ENCODE data around the gene ADAMTS2.

Gene ADAMTS2

GRCh38 chr5:179254638-179255271 is 90.5 kb downstream of the ADAMTS2 start:
- DNase-seq (ENCODE audit: insufficient read length, low spot score) (no peak), FAIRE-seq (no peak)
- no peak for TF ChIP-seq TAF1 (IDR thresholded peaks at IDR 0.05; ENCODE audit: low read depth, low read length)
- no peak for TF ChIP-seq SPI1 (IDR thresholded peaks at IDR 0.05; ENCODE audit: low read depth, low read length)
- TF ChIP-seq POLR2AphosphoS5 (IDR thresholded peaks at IDR 0.05; ENCODE audit: low read depth, low read length) = no peak
- TF ChIP-seq POLR2A (IDR thresholded peaks at IDR 0.05; ENCODE audit: low read depth, low read length) = no peak
- TF ChIP-seq PAX5 (IDR thresholded peaks at IDR 0.05; ENCODE audit: insufficient read depth, low read length, severe bottlenecking) = no peak
- no peak for TF ChIP-seq POU2F2 (IDR thresholded peaks at IDR 0.05; ENCODE audit: low read depth, low read length)

DNA sequence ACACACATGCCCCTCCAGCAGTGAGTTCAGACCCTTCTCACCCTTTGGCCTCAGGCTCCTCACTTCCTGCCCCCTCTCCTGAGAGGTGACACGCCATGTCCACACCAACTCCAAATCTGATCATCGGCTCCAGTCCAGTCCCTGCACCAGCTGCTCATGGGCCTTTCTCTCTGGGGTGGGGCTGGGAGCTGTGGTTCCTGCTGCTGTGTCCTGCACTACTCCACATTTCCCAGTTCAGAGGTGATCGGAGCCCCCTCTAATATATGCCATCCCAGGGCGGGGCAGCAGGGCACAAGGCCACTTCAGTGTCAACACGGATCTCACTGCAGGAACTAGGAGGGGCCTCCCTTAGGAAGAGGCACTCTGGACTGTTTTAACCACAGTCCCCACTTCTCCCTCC is 91.5 kb downstream of the ADAMTS2 start:
- TF ChIP-seq TAF1 (IDR thresholded peaks at IDR 0.05; ENCODE audit: low read depth, low read length) = no peak
- no peak for TF ChIP-seq SPI1 (IDR thresholded peaks at IDR 0.05; ENCODE audit: low read depth, low read length)
- TF ChIP-seq POU2F2 (IDR thresholded peaks at IDR 0.05; ENCODE audit: low read depth, low read length) = no peak
- no peak for TF ChIP-seq POLR2AphosphoS5 (IDR thresholded peaks at IDR 0.05; ENCODE audit: low read depth, low read length)
- TF ChIP-seq POLR2A (IDR thresholded peaks at IDR 0.05; ENCODE audit: low read depth, low read length) = no peak
- TF ChIP-seq PAX5 (IDR thresholded peaks at IDR 0.05; ENCODE audit: insufficient read depth, low read length, severe bottlenecking) = no peak
- FAIRE-seq (no peak), DNase-seq (ENCODE audit: insufficient read length, low spot score) (no peak)

DNA sequence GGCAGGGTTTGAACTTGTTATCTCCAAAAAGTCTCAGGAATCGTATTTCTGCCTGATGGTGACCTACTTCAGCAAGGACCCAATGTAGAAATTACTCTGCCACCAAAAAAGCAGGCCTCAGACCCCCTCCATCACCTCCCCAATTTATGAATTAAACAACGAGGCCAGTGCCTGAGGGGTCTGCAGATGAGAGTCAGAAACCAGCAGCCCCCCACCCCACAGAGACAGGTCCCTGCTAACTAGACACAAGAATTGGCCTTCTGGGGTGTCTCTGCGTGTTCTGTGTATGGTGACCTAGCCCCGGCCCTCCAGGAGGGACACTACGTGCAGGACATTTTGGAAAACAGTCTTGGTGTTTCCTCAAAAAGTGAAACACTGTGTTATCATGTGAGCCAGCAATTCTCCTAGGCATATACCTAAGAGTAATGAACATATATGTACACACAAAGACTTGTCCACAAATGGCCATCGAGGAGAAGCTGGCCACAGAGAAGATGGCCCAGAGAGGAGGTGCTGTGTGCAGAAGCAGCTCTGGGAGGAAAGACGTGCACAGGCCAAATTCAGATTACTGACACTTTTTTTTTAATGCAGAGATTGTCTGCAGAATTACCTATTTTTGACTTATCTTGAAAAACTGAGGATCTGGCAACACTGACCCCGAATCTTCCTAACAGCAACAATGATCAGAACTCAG is 93.8 kb downstream of the ADAMTS2 start:
- DNase-seq (ENCODE audit: insufficient read length, low spot score) (no peak), FAIRE-seq (no peak)
- no peak for TF ChIP-seq POLR2AphosphoS5 (IDR thresholded peaks at IDR 0.05; ENCODE audit: low read depth, low read length)
- TF ChIP-seq PAX5 (IDR thresholded peaks at IDR 0.05; ENCODE audit: insufficient read depth, low read length, severe bottlenecking) = no peak
- no peak for TF ChIP-seq SPI1 (IDR thresholded peaks at IDR 0.05; ENCODE audit: low read depth, low read length)
- TF ChIP-seq POU2F2 (IDR thresholded peaks at IDR 0.05; ENCODE audit: low read depth, low read length) = no peak

DNA sequence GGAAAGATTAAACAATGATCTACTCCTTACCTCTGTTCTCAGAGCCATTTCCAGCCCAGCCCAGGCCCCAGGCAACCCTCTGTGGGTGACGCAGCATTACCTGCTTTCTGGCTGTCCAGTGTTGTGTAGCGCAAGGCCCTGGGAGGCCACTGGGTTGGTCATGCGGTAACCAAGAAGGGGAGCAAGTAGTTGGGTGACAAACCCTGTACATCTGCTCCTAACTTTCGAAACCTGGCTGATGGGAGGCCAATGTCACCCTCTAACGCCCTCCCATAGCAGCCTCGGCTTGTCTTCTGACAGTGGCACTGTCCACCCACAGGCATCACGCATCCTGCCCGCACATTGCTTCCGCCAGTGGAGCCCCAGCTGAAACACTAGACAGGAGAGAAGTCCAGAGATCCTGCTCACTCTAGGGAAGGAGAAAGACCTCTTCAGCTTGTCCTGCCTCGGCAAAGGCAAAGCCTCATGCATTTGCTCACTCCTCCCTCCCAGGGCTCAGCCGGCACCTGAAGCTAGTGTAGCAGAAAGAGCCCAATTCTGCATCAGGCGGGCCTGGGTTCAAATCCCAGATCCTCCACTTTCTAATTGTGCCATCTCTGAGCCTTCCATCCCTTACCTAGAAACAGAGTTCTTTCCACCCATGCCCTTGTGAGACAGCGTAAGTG is 94.6 kb downstream of the ADAMTS2 start:
- no peak for TF ChIP-seq POU2F2 (IDR thresholded peaks at IDR 0.05; ENCODE audit: low read depth, low read length)
- no peak for TF ChIP-seq SPI1 (IDR thresholded peaks at IDR 0.05; ENCODE audit: low read depth, low read length)
- no peak for TF ChIP-seq POLR2A (IDR thresholded peaks at IDR 0.05; ENCODE audit: low read depth, low read length)
- TF ChIP-seq PAX5 (IDR thresholded peaks at IDR 0.05; ENCODE audit: insufficient read depth, low read length, severe bottlenecking) = no peak
- no peak for TF ChIP-seq POLR2AphosphoS5 (IDR thresholded peaks at IDR 0.05; ENCODE audit: low read depth, low read length)
- no peak for TF ChIP-seq TAF1 (IDR thresholded peaks at IDR 0.05; ENCODE audit: low read depth, low read length)
- FAIRE-seq (no peak), DNase-seq (ENCODE audit: insufficient read length, low spot score) (no peak)

- FAIRE-seq = no peak
- DNase-seq (ENCODE audit: insufficient read length, low spot score) = no peak
- TF ChIP-seq POU2F2 (IDR thresholded peaks at IDR 0.05; ENCODE audit: low read depth, low read length) = no peak
- no peak for TF ChIP-seq TAF1 (IDR thresholded peaks at IDR 0.05; ENCODE audit: low read depth, low read length)
- no peak for TF ChIP-seq PAX5 (IDR thresholded peaks at IDR 0.05; ENCODE audit: insufficient read depth, low read length, severe bottlenecking)
- no peak for TF ChIP-seq POLR2A (IDR thresholded peaks at IDR 0.05; ENCODE audit: low read depth, low read length)
Measured at GRCh38 chr5:179246227-179246626, 99.0 kb downstream of the ADAMTS2 start.

DNA sequence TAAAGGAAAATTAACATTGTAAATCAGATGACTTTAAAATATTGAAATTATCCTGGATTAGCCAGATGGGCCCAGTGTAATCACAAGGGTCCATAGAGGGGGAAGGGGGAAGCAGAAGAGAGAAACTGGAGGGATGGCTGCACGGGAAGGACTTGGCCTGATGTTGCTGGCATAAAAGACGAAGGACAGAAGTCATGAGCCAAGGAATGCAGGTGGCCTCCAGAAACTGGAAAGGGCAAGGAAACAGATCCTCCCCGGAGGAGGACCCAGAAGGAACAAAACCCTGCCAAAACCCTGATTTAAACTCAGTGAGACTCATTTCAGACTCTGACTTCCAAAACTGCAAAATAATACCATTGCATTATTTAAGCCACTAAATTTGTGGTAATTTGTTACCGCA is 100.2 kb downstream of the ADAMTS2 start:
- TF ChIP-seq TAF1 (IDR thresholded peaks at IDR 0.05; ENCODE audit: low read depth, low read length) = no peak
- DNase-seq (ENCODE audit: insufficient read length, low spot score) (no peak), FAIRE-seq (no peak)

- TF ChIP-seq POLR2A (IDR thresholded peaks at IDR 0.05; ENCODE audit: low read depth, low read length) (no peak), PAX5 (IDR thresholded peaks at IDR 0.05; ENCODE audit: insufficient read depth, low read length, severe bottlenecking) (no peak), SPI1 (IDR thresholded peaks at IDR 0.05; ENCODE audit: low read depth, low read length) (no peak), POLR2AphosphoS5 (IDR thresholded peaks at IDR 0.05; ENCODE audit: low read depth, low read length) (no peak), TAF1 (IDR thresholded peaks at IDR 0.05; ENCODE audit: low read depth, low read length) (no peak), POU2F2 (IDR thresholded peaks at IDR 0.05; ENCODE audit: low read depth, low read length) (no peak)
- DNase-seq (ENCODE audit: insufficient read length, low spot score) = no peak
Measured at GRCh38 chr5:179244044-179244443, 101.2 kb downstream of the ADAMTS2 start.

DNA sequence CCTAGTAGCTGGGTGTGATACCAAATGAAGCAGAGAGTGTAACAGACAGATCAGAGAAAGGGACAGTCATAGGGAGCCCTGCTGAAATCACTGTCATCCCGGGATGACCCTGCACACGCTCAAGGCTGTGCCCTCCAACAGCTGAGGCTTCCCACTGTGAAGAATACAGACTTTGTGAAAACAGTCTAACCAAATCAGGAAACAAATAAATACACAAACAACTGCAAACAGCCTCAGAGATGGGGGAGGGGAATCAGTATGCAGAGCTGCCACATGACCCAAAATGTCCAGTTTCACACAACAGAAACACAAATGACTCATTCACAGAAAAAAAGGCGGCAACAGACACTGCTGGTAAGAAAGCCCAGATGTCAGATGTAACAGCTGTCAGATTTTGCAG is 101.9 kb downstream of the ADAMTS2 start:
- no peak for FAIRE-seq

More at GRCh38 chr5:179244044-179244443, 101.2 kb downstream of the ADAMTS2 start:
- no peak for FAIRE-seq

DNA sequence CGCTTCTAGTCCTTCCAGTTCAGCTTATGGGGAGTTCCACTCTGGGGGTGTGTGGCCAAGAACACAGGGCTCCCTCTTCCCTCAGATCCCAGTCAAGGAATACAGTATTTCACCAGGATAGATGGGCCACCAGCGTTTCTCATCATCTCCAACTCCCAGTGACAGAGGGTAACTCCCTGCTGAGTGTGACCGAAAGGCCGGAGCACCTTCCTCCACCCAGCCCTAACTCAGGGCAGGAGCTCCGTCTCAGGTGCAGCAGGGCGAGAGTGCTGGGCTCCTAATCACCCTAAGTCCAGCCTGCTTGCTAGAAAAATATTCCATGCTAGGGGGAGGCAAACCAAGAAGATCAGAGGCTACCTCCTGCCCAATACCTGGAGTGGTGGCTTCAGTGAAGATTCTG is 102.6 kb downstream of the ADAMTS2 start:
- no peak for TF ChIP-seq TAF1 (IDR thresholded peaks at IDR 0.05; ENCODE audit: low read depth, low read length)
- no peak for TF ChIP-seq POLR2A (IDR thresholded peaks at IDR 0.05; ENCODE audit: low read depth, low read length)
- no peak for TF ChIP-seq POU2F2 (IDR thresholded peaks at IDR 0.05; ENCODE audit: low read depth, low read length)
- no peak for TF ChIP-seq POLR2AphosphoS5 (IDR thresholded peaks at IDR 0.05; ENCODE audit: low read depth, low read length)
- TF ChIP-seq PAX5 (IDR thresholded peaks at IDR 0.05; ENCODE audit: insufficient read depth, low read length, severe bottlenecking) = no peak
- no peak for TF ChIP-seq SPI1 (IDR thresholded peaks at IDR 0.05; ENCODE audit: low read depth, low read length)

More for the DNA sequence above, 101.9 kb downstream of the ADAMTS2 start:
- TF ChIP-seq POLR2A (IDR thresholded peaks at IDR 0.05; ENCODE audit: low read depth, low read length) (no peak), POLR2AphosphoS5 (IDR thresholded peaks at IDR 0.05; ENCODE audit: low read depth, low read length) (no peak), SPI1 (IDR thresholded peaks at IDR 0.05; ENCODE audit: low read depth, low read length) (no peak), POU2F2 (IDR thresholded peaks at IDR 0.05; ENCODE audit: low read depth, low read length) (no peak), TAF1 (IDR thresholded peaks at IDR 0.05; ENCODE audit: low read depth, low read length) (no peak), PAX5 (IDR thresholded peaks at IDR 0.05; ENCODE audit: insufficient read depth, low read length, severe bottlenecking) (no peak)
- DNase-seq (ENCODE audit: insufficient read length, low spot score) = no peak

More for the DNA sequence above, 102.6 kb downstream of the ADAMTS2 start:
- DNase-seq (ENCODE audit: insufficient read length, low spot score) (no peak), FAIRE-seq (no peak)

Measured in GM12891 (cell line).